ENCODE results near the gene LTN1. TPM values are rescaled to one million over a fixed set of nuclear protein-coding genes. Genes with fewer than 3 reads are reported as not detected.

The LTN1 gene
- total RNA-seq, 4 donors from 2014 or later = 20.5 to 27.9 (median 21.4) TPM

DNA sequence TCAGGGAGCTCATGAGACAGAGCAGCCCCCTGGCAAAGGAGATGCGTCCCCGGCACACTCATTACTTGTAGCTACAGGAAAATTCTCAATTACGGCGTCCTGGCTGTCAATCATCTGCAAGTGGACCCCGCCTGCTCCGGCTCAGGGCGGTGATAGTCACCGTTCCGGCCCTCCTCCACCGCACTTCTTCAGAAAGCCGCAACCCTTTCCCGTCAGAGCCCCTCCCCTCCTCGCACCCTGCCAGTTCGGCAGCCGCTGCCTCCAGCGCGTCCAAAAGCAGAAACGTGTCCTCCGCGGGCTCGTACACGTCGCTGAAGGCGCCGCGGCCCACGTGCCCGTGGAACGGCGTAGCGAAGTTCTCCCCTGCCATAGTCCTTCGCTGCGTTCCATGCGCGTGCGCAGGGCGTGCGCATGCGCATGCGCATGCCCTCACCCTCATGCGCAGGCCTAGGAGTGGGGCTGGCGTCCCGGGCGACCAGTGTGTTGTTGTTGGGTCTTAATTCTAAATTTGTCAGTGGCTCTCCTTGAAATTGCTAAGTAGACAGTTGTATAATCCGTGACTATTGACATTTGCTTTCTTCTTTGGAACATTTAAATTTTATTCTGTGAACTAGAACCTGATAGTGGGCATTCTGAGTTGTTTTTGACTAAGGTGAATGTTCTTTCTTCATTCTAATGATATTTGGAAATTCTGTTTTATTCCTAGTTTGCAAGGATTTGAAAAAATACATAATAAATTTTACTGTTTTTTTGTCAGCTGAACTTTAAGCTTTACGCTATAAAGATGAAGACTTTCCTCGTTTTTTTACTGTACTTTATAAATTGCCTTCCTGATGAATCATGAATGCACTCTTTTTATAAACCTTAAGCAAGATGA, 107.5 kb downstream of the LTN1 start:
- peak; percentile 98 for ATAC-seq (ENCODE audit: low FRiP score)
- TF ChIP-seq, protein P1, sequence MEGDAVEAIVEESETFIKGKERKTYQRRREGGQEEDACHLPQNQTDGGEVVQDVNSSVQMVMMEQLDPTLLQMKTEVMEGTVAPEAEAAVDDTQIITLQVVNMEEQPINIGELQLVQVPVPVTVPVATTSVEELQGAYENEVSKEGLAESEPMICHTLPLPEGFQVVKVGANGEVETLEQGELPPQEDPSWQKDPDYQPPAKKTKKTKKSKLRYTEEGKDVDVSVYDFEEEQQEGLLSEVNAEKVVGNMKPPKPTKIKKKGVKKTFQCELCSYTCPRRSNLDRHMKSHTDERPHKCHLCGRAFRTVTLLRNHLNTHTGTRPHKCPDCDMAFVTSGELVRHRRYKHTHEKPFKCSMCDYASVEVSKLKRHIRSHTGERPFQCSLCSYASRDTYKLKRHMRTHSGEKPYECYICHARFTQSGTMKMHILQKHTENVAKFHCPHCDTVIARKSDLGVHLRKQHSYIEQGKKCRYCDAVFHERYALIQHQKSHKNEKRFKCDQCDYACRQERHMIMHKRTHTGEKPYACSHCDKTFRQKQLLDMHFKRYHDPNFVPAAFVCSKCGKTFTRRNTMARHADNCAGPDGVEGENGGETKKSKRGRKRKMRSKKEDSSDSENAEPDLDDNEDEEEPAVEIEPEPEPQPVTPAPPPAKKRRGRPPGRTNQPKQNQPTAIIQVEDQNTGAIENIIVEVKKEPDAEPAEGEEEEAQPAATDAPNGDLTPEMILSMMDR (IDR thresholded peaks at IDR 0.05) = no peak
- peak; percentile 57 for DNase-seq (ENCODE audit: low spot score)

DNA sequence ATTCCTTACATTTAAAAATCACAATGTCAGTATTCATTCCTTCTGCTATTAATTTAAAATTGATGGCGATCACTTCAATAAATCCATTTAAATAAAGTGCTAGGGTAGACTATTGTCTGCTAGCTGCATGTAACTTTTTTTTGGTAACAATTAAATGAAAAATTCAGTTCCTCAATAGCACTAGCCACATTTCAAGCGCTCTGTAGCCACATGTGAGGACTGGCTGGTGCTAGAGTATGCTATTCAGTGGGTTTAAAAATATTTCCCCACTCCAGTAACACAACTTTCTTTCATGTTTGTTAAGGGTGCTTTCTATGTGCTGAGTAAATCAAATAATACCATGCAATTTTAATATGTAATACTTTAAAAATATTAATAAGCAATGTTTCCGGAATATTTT, 108.2 kb downstream of the LTN1 start:
- no peak for ATAC-seq (ENCODE audit: low FRiP score)
- TF ChIP-seq, protein P1 (IDR thresholded peaks at IDR 0.05) = no peak
- DNase-seq (ENCODE audit: low spot score) = no peak

DNA sequence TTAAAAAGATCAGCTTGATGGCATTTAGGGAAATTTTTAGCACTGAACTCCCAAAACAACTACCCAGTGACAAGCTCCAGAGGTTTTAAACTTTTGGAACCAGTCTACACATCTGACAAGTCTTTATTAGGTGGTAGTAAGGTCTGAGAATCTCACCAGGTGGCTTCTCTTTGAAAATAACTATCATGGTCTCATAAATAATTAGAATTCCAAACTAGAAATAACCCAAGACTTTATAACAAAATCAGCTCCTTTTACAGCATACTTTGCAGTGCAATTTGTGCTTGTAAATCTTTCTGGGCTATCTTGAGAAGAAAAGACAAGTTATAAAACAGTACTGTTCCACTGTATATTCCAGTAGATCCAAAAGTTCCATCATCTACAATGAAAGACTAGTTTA, 108.7 kb downstream of the LTN1 start:
- DNase-seq (ENCODE audit: low spot score) (no peak), ATAC-seq (ENCODE audit: low FRiP score) (no peak)
- TF ChIP-seq, protein P1 (IDR thresholded peaks at IDR 0.05) = no peak

DNA sequence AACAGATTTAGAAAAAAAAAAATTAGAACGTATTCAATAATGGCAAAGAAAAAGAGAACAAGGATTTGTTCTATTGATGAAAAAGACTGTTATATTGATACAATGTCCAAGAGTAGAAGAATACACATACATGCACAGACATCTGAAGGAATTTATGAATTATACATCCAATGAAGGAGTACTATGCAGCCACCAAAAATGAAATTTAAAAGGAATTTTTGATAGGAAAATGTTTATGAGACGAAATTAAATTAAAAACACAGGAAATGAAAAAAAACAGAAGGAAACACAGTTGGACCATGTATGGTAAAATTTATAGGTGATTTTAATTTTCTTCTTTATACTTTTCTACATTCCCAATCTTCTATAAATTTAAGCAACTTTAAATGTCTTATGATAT, 110.3 kb downstream of the LTN1 start:
- DNase-seq (ENCODE audit: low spot score) (no peak), ATAC-seq (ENCODE audit: low FRiP score) (no peak)
- TF ChIP-seq, protein P1 (IDR thresholded peaks at IDR 0.05) = no peak

Other genes with a start within 250 kb of the LTN1 start
- gene RWDD2B, start 26.5 kb upstream of the LTN1 start, total RNA-seq = 10 to 100 TPM in 3 of 4 donors, 1 to 10 TPM in 1; 5.2 to 15.5 (median 14.0) TPM
- 10 to 100 TPM; 36.2 to 46.2 (median 39.5) TPM for gene USP16, start 31.8 kb upstream of the LTN1 start, total RNA-seq
- 100 to 1,000 TPM in 3 of 4 donors, 10 to 100 TPM in 1; 68.9 to 132 (median 113) TPM for gene CCT8, start 80.8 kb upstream of the LTN1 start, total RNA-seq
- gene MAP3K7CL, start 137.8 kb upstream of the LTN1 start, total RNA-seq = 1 to 10 TPM; 5.1 to 7.1 (median 5.9) TPM

Data from omental fat pad (tissue), 4 donors.